GM23248 (cell line): Measurements from ENCODE around the gene SLC7A11.

Experiments used
- EZH2 ChIP-seq: fragments of 200-600 bp; sonication (generic); IDR thresholded peaks from 2 replicates; pipeline ENCODE4 v1.6.1; 2018; ENCODE audit warnings: antibody characterized with exemption, mild to moderate bottlenecking; ENCODE audit not compliant: insufficient read depth, poor library complexity, severe bottlenecking
- EZH2phosphoT487 ChIP-seq: fragments of 200-600 bp; sonication (generic); IDR thresholded peaks from 2 replicates; pipeline ENCODE4 v1.6.1; 2018; ENCODE audit warnings: antibody characterized with exemption, moderate library complexity, mild to moderate bottlenecking, low read depth; ENCODE audit not compliant: insufficient read depth

- TF ChIP-seq EZH2 = no peak
- no peak for TF ChIP-seq EZH2phosphoT487
Measured at GRCh38 chr4:138182838-138183426, 59.2 kb downstream of the SLC7A11 start.
